Nucleus accumbens (tissue), 56 donors: ENCODE results near the gene NPS.
A peak's percentile ranks its signal among the peaks of the same experiment; 100 is the strongest.

Experiments used
- DNase-seq, 56 donors: peaks; one replicate each; lab custom pipeline; 2025; lab: John Stamatoyannopoulos, UW

Gene NPS, protein sequence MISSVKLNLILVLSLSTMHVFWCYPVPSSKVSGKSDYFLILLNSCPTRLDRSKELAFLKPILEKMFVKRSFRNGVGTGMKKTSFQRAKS

DNA sequence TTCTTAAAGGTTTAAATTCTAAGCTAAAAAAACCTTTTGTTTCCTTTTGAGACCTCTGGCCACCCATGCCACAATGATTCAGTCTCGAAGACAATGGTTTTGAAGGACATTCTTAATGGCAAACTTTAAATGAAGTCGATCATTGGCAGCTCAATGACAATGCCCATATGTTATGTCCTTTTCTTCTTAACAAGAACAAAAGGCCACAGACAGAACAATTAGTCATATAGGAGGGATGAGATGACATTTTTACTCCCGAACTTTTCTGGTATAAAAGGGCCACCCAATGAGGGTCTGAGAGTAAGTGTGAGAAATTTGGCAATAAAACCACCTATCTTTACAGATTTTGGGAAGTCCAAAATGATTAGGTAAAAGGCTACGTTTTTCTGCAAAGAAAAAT lies at the start of gene NPS:
TSS of gene NPS (plus strand) at position 301 of the 400 bp plus-strand sequence. CDS start at position 361, 60 bp downstream.
- no peak for DNase-seq

DNA sequence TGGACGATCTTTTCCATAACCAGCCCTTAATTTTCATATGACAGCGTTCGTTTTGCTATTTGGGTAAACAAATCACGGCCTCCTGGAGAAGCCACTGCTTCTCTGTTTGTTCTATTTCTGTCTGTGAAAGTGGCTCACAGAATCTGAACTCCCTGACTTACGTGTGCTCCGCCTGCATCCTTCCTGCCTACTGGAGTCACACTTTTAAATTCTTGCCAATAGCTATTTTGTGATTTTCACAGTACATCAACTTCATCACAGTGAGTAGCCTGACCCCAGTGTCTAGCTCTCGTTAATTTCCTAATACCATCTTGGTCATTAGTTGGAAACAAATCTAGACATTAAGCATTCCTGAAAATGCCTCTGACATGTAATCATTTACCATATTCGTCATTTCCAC lies 49.0 kb upstream of the NPS start:
- DNase-seq = no peak

DNA sequence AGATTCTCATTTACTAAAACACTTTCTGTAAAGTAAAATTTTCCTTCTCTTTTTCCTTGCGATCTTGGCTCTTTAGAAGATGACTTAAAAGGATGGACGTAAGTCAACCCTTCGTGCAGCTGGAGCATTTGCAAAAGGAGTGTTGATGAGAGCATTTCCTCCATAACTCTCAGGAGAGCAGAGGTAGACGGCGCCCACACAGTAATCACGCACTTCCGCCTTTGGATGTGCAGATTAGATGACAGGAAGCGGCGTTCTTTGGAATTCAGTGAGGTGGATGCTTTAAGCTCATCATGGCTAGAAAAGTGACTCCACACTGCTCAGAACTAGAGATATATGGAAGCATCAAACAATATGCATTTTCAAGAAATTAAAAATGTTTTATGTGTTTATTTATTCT lies 43.0 kb upstream of the NPS start:
- DNase-seq = peak in 12 of 56 donors; percentile 6 to 37 (median 16)

DNA sequence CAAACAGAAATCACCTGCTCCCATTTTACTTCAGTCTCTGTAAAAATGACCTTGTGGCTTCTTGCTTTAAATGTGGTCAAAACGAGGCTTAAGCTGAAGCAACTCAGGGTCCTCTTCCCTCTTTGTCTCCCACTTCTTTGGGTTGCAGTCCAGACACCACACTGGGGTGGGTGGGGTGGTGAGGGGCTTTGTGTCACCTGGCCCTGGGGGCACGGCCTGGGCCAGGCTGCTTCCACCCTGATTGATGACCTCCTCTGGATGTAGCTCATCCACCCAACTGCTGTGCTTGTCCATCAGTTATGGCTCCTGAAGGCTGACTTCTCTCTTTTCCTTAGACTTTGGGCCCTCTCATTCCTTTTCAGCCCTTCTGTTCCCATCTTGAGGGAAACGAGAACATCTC lies 26.8 kb upstream of the NPS start:
- no peak for DNase-seq

DNA sequence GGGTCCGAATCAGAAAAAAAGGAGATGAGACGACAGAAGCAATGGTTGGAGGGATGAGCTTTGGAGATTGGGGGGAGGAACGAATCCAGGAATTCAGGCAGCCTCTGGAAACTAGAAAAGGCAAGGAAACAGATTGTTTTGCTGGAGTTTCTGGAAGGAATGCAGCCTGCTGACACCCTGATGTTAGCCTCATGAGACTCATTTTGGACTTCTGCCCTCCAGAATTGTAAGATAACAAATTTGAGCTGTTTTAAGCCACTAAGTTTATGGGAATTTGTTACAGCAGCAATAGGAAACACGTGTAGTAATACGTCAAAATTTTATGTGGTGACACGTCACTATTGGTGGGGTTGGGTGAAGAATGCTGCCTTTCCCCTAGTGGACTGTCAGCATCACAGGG lies 25.6 kb upstream of the NPS start:
- DNase-seq = no peak

DNA sequence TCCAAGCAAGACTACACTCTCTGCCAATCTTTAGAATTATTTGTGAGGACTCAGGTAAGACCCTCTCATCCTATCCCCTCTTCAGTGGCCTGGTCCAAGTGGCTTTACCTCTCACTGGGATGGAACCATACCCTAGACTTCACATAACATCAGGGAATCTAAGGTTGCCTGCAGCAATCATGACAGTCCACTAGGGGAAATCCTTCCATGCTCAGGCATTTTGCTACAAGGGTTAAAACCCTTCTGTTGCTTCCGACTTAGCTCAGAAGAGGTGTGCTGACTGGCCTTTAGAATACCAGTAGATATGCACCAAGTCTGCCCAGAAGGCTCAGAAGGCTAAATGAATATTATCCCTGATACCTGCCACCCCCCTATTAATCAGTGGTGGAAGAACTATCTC lies 24.9 kb upstream of the NPS start:
- no peak for DNase-seq

DNA sequence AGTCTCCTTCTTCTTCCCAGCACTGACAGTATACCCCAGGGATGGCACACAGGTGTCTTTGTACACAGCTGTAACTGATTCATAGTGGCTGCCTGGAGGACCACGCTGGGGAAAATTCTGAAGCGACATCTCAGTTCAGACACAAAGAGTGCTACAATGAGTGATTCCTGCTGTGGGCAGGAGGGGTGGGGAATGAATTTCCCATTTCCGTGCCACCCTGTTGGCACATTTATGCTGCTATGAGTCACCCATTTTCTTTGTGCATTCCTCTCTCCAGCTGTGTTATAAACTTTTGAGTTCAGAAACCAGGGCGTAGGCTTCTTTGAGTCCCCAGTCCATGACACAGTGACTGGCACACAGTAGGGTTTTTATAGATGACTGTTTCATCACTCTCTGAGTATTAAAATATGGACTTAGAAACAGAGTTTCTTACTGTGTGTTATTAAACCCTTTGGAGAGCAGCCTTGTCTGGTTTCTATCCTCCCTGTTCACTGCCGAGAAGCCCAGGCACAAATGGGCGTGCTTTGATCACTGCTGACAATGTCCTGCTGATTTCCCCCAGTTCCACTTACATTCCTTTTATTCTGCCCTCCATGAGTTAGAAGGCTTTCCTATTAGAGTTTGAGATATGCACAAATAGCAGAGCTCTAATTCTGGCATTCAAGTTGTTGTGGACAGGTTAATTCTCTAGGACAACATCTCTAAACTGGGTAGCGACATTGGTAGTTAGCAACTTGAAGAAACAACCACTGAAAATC lies 24.0 kb upstream of the NPS start:
- peak in 6 of 56 donors; percentile 9 to 31 (median 13) for DNase-seq

DNA sequence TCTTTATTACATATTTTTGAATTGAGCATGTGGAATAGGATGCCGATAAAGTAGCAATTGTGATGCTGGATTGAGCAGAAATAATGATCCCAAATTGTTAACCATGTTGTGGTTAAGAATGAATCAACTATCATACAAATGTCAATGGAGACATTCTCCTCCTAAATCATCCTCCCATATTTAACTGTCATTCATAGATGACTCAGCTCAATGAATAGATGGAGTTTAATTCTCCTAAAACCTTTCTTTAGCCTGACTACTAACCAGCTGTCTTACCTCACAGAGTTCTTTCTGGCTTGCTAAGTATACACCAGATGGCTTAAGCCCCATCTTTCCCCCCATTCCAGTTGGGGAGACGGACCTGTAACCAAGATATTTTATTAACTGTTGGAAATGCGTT lies 23.4 kb upstream of the NPS start:
- DNase-seq = no peak

DNA sequence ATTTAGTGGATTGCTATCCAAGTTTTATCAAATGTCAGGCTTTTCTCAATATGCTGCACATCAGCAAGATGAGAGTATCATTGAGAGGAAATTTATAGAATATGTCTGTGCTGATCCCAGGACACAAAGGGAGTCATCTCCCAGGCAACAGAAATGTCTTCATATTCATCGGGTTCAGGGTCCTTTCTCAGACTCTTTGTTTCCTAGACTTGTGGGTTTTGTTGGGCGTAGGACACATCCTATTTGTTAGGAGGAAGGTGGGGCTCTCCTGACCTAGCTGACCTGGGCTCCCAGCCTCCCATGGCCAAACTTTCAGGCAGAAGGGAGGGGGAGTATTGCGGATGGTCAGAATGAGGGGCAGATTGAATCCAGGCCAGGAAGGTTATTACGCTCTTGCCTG lies 22.9 kb upstream of the NPS start:
- DNase-seq = no peak

DNA sequence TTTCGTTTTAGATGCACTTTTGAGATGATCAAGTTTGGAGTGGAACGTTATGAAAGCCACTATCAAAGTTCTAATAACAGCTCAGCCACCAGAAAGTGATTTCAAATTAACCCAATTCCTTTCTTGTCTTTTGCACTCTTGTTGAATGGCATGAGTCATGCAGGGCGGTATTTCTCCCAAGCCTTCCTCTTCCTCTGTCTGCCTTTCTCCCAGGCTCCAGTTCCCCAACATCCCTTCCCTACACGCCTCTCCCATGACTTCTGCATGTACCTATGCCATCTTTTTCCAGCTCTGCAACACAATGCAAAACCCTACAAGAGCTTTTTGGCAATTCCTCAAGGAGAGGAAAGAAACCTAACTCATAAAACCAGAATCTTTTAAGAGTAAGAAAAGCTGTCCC lies 21.8 kb upstream of the NPS start:
- DNase-seq = no peak

DNA sequence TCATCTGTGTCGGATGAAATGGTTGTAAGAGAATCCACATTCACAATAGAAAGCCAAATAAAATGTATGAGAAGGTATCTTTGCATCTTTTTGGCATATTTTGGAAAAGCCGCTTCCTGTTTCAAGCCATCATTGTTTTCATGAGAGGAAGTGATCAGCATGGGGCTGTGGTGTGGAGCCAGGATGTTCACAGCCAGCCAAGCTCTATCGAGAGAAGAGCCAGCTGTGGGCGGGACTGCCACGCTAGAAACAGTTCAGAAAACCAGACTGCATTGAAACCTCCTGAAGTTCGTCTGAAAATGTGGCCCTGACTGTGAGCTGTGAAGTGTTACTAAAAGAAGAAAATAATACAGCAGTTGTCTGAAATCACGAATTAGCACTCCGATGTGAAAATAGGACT lies 21.2 kb upstream of the NPS start:
- peak in 23 of 56 donors; percentile 2 to 64 (median 22) for DNase-seq

DNA sequence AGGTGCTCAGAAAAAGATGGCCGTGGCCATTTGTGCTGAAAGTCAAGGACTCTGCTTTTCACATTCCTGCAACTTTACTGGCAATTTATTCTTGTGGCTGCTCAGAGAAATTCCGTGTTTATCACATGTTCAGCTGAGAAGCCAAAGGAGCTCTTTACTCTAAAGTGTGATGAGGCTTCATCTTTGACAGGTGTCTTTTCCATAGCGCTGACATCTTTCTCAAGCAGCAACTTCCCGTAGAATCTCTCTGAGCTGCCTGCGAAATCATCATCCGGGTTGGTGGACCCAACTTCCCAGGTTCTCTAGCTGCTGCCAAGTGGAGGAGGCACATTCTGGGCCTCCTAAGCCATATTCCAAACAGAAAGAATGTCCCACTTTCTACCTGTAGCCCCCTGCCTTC lies 16.9 kb upstream of the NPS start:
- DNase-seq = no peak

DNA sequence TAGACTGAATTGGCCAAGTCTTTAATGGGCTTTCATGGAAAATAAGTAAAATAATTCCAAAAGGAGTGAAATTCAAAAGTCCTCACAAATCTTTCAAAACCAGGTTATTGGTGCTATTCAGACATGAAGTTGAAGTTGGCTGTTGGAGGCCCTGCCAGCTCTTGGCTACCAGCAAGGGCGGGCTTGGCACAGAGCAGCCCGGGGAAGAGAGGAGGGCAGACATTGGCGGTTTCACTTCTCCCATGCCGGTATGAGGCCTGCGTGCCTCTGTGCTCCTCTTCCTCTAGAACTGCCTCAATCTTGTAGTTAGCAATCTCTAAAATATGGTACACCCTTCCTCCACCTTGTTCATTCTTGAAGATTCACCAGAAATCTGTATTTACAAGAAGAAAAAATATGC lies 16.4 kb upstream of the NPS start:
- DNase-seq = peak in 3 of 56 donors; percentile 11 to 25 (median 19)

DNA sequence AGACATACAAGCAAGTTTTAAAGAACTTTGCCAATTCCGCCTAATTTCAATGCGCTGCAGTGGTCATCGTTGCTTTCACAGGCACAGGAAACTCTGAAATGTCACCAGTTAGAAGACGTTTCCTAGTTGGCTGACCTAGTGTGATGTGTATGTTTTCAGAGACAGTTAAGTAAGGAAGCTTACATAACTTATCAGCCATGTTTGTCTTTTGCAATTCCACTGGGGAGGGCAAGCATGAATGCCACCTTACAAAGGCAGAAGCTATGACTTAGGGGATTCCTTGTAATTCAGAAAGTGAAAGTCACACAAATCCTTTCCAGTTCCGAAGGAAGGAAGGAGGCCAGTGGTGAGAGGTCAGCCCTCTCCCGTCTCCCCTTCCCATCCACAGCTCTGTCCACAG lies 15.0 kb upstream of the NPS start:
- DNase-seq = no peak

DNA sequence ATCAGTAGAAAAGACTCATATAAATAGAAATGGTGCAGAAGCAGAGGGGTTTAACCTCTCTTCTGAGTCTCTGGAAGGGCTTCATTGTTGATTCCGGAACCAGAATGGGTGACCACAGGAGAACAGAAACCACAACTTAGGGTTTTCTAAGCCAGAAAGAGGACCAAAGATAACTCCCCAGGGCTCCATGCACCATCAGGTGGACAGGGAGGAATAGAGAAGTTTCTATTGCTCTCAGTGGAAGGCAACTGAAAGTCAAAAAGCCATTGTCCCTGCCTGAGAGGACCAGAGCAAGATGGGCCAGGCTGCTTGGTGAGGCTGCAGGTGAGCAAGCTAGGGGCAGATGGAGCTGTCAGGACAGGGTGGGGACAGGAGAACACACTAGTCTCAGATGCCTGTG lies 14.6 kb upstream of the NPS start:
- no peak for DNase-seq

DNA sequence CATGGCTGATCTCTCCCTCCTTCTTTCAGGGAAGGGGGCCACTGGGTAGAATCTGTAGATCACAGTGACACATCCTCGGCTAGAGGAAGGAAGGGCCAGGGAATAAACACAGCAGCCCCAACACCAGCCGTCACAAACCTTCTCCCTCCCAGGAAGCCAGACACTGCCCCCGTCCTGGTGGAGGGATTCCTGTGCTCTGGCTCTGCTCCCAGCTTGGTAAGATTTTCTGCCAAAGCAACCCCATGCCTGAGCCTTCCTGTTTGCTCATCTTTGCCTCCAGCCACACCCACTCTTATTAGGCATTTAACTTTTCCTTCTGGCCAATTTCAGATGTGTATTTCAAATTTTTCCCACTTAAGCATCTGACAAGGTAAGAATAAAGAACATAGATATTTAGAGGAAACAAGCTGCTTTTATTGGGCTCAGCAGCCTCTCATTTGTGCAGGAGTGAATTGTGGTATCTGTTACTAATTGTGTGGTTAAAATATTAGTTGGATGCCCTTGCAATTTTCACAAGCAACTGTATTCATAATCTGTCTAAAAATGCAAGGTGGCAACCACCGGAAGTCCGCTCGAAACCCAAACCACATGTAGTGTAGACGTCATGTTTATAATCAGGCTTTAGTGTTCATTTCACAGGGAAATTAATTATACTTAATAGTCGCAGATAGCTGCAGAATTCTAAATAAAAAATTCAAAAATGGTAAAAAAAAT lies 13.2 kb upstream of the NPS start:
- DNase-seq = no peak

DNA sequence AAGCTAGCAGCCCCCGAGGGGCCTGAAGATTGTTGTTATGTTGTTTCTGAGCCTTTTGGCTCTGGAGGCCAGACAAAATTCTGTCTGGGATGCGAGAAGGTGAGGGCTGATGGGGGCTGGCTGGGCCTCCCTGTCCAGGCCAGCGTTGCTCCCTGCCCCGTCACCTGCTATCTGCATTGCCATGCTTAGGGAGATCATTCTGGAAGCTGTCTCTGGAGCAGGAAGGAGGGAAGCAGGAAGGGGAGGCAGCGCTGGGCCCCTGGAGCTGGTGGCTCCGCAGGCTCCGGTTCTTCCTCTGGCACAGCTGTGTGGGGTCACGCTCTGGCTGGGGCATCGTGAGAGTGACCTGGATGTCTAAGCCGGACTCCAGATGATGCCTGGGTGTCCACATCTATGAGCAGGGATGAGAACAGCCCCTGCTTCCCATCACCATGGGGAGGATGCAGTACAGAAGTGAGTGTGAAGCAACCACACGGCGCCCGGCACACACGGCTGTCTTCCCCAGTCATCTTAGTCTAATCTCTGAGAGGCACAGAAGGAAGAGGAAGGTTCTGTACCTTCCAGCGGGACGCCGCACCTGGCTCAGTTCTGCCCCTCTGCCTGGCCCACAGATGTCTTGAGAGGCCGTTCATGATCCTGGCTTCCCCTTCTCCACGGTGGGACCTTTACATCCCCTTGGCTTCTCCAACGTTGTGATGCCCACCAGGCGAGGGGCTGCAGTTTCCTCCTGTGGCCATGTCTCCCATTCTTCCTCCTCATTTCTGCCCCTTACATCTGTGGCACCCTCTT lies 11.9 kb upstream of the NPS start:
- DNase-seq = no peak

DNA sequence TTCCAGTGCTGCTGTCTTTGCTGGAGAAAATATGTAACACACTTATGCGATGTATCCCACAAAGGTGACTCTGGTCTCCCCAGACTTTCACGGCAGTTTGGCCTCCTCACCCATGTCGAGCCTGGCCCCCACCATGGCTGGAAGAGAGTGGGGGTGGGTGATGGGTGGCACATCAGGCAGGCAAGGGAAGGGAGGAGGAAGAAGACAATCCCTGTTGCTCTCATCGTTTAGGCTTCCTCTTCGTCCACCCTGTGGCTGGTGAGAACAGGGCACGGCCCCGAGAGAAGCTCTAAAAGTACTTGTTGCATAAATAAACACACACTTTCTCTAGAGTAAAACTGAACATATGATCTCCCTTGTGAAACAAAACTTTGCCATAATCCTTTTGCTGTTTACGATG lies 11.2 kb upstream of the NPS start:
- DNase-seq = no peak

DNA sequence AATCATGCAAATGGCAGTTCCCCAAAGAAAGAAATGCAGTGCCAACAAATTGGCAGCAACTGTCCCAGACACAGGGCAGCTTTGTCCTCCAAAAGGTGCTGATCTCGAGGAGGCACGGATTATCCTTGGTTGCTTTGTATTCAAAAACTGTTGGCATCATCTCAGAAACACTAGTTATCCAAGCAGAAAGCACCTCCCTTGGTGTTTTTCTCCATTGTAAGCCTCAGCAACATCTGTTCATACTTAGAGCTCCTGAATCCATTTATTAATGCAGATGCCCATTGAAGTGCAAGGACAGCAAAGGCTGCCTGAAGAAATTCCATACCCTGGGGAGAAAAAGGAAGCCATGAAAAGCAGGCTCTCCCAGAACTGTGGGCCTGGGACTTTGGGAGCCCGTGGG lies 1.1 kb upstream of the NPS start:
- no peak for DNase-seq

DNA sequence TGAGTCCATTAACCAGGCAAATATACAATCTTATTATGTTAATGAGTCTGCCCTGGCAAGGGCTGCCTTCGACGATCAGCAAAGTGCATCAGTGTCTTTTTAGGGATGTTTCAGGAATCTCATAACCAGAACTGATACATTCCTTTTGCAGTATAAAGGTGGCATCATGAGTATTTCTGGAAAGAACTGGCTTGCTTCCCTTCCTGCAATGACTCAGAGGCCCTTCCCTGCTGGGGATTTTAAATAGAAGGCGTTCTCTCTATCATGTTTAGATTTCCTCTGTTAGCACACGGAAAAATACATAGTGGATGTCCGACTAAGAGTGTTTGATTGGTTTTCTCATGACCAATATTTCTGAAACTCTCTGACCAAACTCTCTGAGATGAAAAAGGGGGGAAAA lies 1.8 kb downstream of the NPS start:
- DNase-seq = peak in 6 of 56 donors; percentile 4 to 24 (median 17)

DNA sequence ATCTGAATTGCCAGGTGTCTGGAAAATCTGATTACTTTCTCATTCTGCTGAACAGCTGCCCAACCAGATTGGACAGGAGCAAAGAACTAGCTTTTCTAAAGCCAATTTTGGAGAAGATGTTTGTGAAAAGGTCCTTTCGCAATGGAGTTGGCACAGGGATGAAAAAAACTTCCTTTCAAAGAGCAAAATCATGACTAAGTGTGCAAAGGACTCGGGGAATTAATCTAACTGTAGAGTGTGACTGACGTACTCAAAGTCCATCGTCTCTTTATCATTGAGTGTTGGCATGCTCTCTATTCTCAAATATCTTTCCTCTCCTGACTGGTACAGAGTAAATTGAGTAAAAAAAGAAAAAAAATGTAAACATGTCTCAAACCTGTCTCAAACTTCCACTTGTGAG lies 3.3 kb downstream of the NPS start:
- DNase-seq = no peak
